H1 (cell line): ENCODE measurements around the gene DRGX. TPM values are rescaled to one million over a fixed set of nuclear protein-coding genes. Genes with fewer than 3 reads are reported as not detected.

Source experiments
- CTCF ChIA-PET: fragments of 300-600 bp; sonication (Branson Sonifier 250); formaldehyde crosslinking; loops from one replicate; lab custom pipeline; 2021; ENCODE audit not compliant: partially characterized antibody; lab: Charles Lee
- POLR2A ChIA-PET: fragments of 300-600 bp; sonication (Branson Sonifier 250); formaldehyde crosslinking; loops from one replicate; lab custom pipeline; 2021; ENCODE audit warnings: inconsistent platforms; ENCODE audit not compliant: partially characterized antibody; lab: Charles Lee
- DNase-seq, 2 experiments: peaks; one replicate each; pipeline versions ENCODE4 v3.0.0 to v3.0.0-alpha.2; 2010 to 2022; ENCODE audit warnings: low spot score in 2 of 2, low read depth in 1 of 2, mixed read lengths in 1 of 2
- FAIRE-seq: peaks from 2 replicates; lab custom pipeline; 2011; peaks lifted over from hg19 to GRCh38; lab: Jason Lieb, UNC
- H2AFZ ChIP-seq: 2 replicates; pipeline ENCODE4 v1.8.1; 2012; ENCODE audit warnings: low read length, inconsistent platforms
- H2AK5ac ChIP-seq: 2 replicates; pipeline ENCODE4 v1.6.1; 2013; ENCODE audit warnings: low read depth, low read length
- H2BK120ac ChIP-seq: replicated peaks from 2 replicates; pipeline ENCODE3; 2013; ENCODE audit warnings: low read depth, low read length, inconsistent platforms
- H2BK12ac ChIP-seq: 2 replicates; pipeline ENCODE4 v1.6.1; 2013; ENCODE audit warnings: low read depth, low read length
- H2BK15ac ChIP-seq: 2 replicates; pipeline ENCODE4 v1.6.1; 2013; ENCODE audit warnings: low read length
- H2BK20ac ChIP-seq: 2 replicates; pipeline ENCODE4 v1.6.1; 2013; ENCODE audit warnings: low read length
- H2BK5ac ChIP-seq: 2 replicates; pipeline ENCODE4 v1.6.1; 2013; ENCODE audit warnings: low read depth, low read length
- H3K14ac ChIP-seq: 2 replicates; pipeline ENCODE4 v1.6.1; 2013; ENCODE audit warnings: inconsistent platforms; ENCODE audit not compliant: insufficient read length
- H3K18ac ChIP-seq: 2 replicates; pipeline ENCODE4 v1.6.1; 2013; ENCODE audit warnings: low read length; ENCODE audit errors: extremely low read depth
- H3K23ac ChIP-seq: 2 replicates; pipeline ENCODE4 v1.6.1; 2013; ENCODE audit warnings: inconsistent platforms; ENCODE audit not compliant: insufficient read length
- H3K23me2 ChIP-seq: 2 replicates; pipeline ENCODE4 v1.6.1; 2013; ENCODE audit warnings: low read depth, low read length
- H3K27ac ChIP-seq: 2 replicates; pipeline ENCODE4 v1.6.1; 2011; ENCODE audit warnings: low read depth, low read length, inconsistent platforms
- H3K27me3 ChIP-seq, 4 experiments: replicated peaks in 1 of 4; 1 replicate in 1 of 4; 2 replicates in 3 of 4; pipeline versions ENCODE4 v1.6.1 to v1.8.1; 2011 to 2013; ENCODE audit warnings: low read length in 3 of 4, mild to moderate bottlenecking in 3 of 4, inconsistent platforms in 2 of 4, mixed read lengths in 2 of 4, moderate library complexity in 1 of 4; ENCODE audit not compliant: control insufficient read depth in 3 of 4, insufficient read depth in 3 of 4; ENCODE audit errors: extremely low read depth in 1 of 4
- H3K36me3 ChIP-seq, 4 experiments: 2 replicates each; pipeline versions ENCODE4 v1.6.1 to v1.8.1; 2011 to 2013; ENCODE audit warnings: mild to moderate bottlenecking in 4 of 4, low read length in 3 of 4, moderate library complexity in 2 of 4, control low read depth in 1 of 4, inconsistent platforms in 1 of 4; ENCODE audit not compliant: insufficient read depth in 4 of 4, control insufficient read depth in 2 of 4
- H3K4ac ChIP-seq: replicated peaks from 2 replicates; pipeline ENCODE3; 2013; ENCODE audit warnings: low read length, low read depth, mixed read lengths, inconsistent platforms; ENCODE audit not compliant: insufficient read length
- H3K4me1 ChIP-seq, 4 experiments: replicated peaks in 1 of 4; 1 replicate in 1 of 4; 2 replicates in 3 of 4; pipeline versions ENCODE4 v1.6.1 to v1.8.1; 2011 to 2013; ENCODE audit warnings: low read length in 3 of 4, inconsistent platforms in 2 of 4, mixed read lengths in 1 of 4; ENCODE audit not compliant: insufficient read depth in 4 of 4, control insufficient read depth in 3 of 4
- H3K4me2 ChIP-seq, 2 experiments: 2 replicates each; pipeline versions ENCODE4 v1.6.1 to v1.8.1; 2011 to 2013; ENCODE audit warnings: low read depth in 2 of 2, low read length in 2 of 2, control low read depth in 1 of 2, inconsistent platforms in 1 of 2, mild to moderate bottlenecking in 1 of 2; ENCODE audit not compliant: insufficient read depth in 1 of 2
- H3K4me3 ChIP-seq, 4 experiments: fragments of 200-600, 300-600 bp in 1 of 4; sonication (generic), shearing (Covaris generic), sonication (Bioruptor Twin) in 1 of 4; 2 replicates each; pipeline versions ENCODE4 v1.5.1 to v1.8.1; 2011 to 2016; ENCODE audit warnings: low read length in 4 of 4, low read depth in 3 of 4, control low read depth in 2 of 4, inconsistent platforms in 2 of 4, mild to moderate bottlenecking in 2 of 4, mixed read lengths in 1 of 4, moderate library complexity in 1 of 4; ENCODE audit not compliant: insufficient read depth in 2 of 4; ENCODE audit errors: extremely low read depth in 1 of 4
- H3K56ac ChIP-seq: replicated peaks from 2 replicates; pipeline ENCODE3; 2013; ENCODE audit warnings: low read depth, mild to moderate bottlenecking, mixed read lengths, low read length, inconsistent platforms; ENCODE audit not compliant: insufficient read length
- H3K79me1 ChIP-seq: 2 replicates; pipeline ENCODE4 v1.6.1; 2013; ENCODE audit warnings: low read depth, low read length, control low read depth
- H3K79me2 ChIP-seq, 2 experiments: 2 replicates each; pipeline versions ENCODE4 v1.6.1 to v1.8.1; 2012 to 2013; ENCODE audit warnings: low read length in 2 of 2, mild to moderate bottlenecking in 2 of 2, inconsistent platforms in 1 of 2; ENCODE audit not compliant: insufficient read depth in 2 of 2, control insufficient read depth in 1 of 2
- H3K9ac ChIP-seq, 4 experiments: replicated peaks in 1 of 4; 1 replicate in 1 of 4; 2 replicates in 3 of 4; pipeline versions ENCODE4 v1.6.1 to v1.8.1; 2011 to 2013; ENCODE audit warnings: low read depth in 3 of 4, low read length in 3 of 4, control low read depth in 2 of 4, mild to moderate bottlenecking in 2 of 4, moderate library complexity in 2 of 4, inconsistent platforms in 1 of 4; ENCODE audit errors: extremely low read depth in 1 of 4
- H3K9me3 ChIP-seq, 2 experiments: 2 replicates each; pipeline versions ENCODE4 v1.6.1 to v1.8.1; 2012 to 2013; ENCODE audit warnings: mild to moderate bottlenecking in 2 of 2, moderate library complexity in 2 of 2, control low read depth in 1 of 2, inconsistent platforms in 1 of 2, low read depth in 1 of 2, low read length in 1 of 2, mixed read lengths in 1 of 2; ENCODE audit not compliant: insufficient read depth in 2 of 2
- H4K20me1 ChIP-seq, 2 experiments: replicated peaks in 1 of 2; 2 replicates each; pipeline versions ENCODE3 to v1.8.1; 2011 to 2013; ENCODE audit warnings: inconsistent platforms in 2 of 2, low read length in 2 of 2, mild to moderate bottlenecking in 1 of 2; ENCODE audit not compliant: insufficient read depth in 2 of 2, control insufficient read depth in 1 of 2
- H4K5ac ChIP-seq: 2 replicates; pipeline ENCODE4 v1.6.1; 2013; ENCODE audit warnings: low read length, low read depth, mixed read lengths, inconsistent platforms; ENCODE audit not compliant: insufficient read length
- H4K8ac ChIP-seq: 2 replicates; pipeline ENCODE4 v1.8.0; 2013; ENCODE audit warnings: mild to moderate bottlenecking, moderate library complexity, low read length, inconsistent platforms; ENCODE audit not compliant: insufficient read depth; ENCODE audit errors: extremely low read depth
- H4K91ac ChIP-seq: replicated peaks from 2 replicates; pipeline ENCODE3; 2013; ENCODE audit warnings: low read length, mixed read lengths, inconsistent platforms; ENCODE audit not compliant: insufficient read length
- ASH2L ChIP-seq: fragments of 200-600, 300-600 bp; sonication (generic); IDR thresholded peaks from one replicate; pipeline ENCODE4 v1.7.1; 2017; ENCODE audit warnings: low read length
- BACH1 ChIP-seq: IDR thresholded peaks from 2 replicates; pipeline ENCODE4 v1.6.1; 2012; ENCODE audit warnings: low read length, improper control_type of control experiment
- CTCF ChIP-seq, 3 experiments: IDR thresholded peaks; 1 replicate in 2 of 3; 2 replicates in 1 of 3; pipeline versions ENCODE4 v1.5.1 to v1.6.1; 2011; ENCODE audit warnings: low read length in 3 of 3, mild to moderate bottlenecking in 3 of 3, inconsistent platforms in 2 of 3, low read depth in 1 of 3, moderate library complexity in 1 of 3; ENCODE audit not compliant: insufficient read depth in 1 of 3; ENCODE audit errors: control extremely low read depth in 1 of 3
- E2F6 ChIP-seq: IDR thresholded peaks from 2 replicates; pipeline ENCODE4 v1.6.1; 2012; ENCODE audit warnings: inconsistent platforms
- RFX5 ChIP-seq: IDR thresholded peaks from 2 replicates; pipeline ENCODE4 v1.6.1; 2011; ENCODE audit warnings: low read depth, low read length, improper control_type of control experiment, borderline replicate concordance
- SIN3A ChIP-seq, 2 experiments: IDR thresholded peaks in 1 of 2; conservative IDR thresholded peaks in 1 of 2; 2 replicates each; pipeline ENCODE4 v1.6.1; 2011 to 2012; ENCODE audit warnings: low read length in 2 of 2, improper control_type of control experiment in 1 of 2, low read depth in 1 of 2, mild to moderate bottlenecking in 1 of 2
- SP1 ChIP-seq: IDR thresholded peaks from 2 replicates; pipeline ENCODE4 v1.6.1; 2011; ENCODE audit warnings: low read depth, low read length
- WGBS, 2 experiments: shearing (Covaris generic) in 1 of 2; methylation state at CpG; one replicate each; pipeline versions ENCODE4 v1.1.6 to v1.1.7; 2013 to 2015; ENCODE audit warnings: low lambda C conversion rate in 2 of 2, mixed read lengths in 2 of 2, inconsistent platforms in 1 of 2, low coverage in 1 of 2, missing lambda C conversion rate in 1 of 2; ENCODE audit not compliant: insufficient replicate concordance in 2 of 2, insufficient coverage in 1 of 2, insufficient read length in 1 of 2; ENCODE audit errors: extremely low coverage in 1 of 2, missing lambda C conversion rate in 1 of 2; 5-methylcytosine and 5-hydroxymethylcytosine counted together
- polyA plus RNA-seq, 7 experiments: library from polyadenylated mRNA; depleted of rRNA in 3 of 7; stranded (reverse) in 5 of 7; unstranded in 2 of 7; fragments of >200 nt in 5 of 7; fragments of 200-250 nt in 2 of 7; gene quantifications; 1 replicate in 5 of 7; 2 replicates in 1 of 7; 4 replicates in 1 of 7; pipeline versions ENCODE4 v1.2.1 to v1.2.3, GENCODE V29; 2011 to 2013; ENCODE audit warnings: missing spikeins in 2 of 7, mixed read lengths in 2 of 7
- total RNA-seq: library from RNA; stranded (reverse); fragmentation: NEBNext Ultra II Directional; extraction: Animal tissue kit (Norgen Biotek cat#: 25700); gene quantifications from 2 replicates; pipeline ENCODE4 v1.2.1, GENCODE V29; 2021

DRGX gene
- total and polyA plus RNA-seq, 2 of the 8 experiments (the other 6 are each of a cell fraction or from before 2014, with no cell fraction given): not detected

- ChIA-PET CTCF (interaction anchor here (0.6 to 4.2 kb wide), 20 partner anchors 8 to 216 kb away, joined by 3 to 22 read pairs (median 4); partner anchors contain the start of genes DRGX and ERCC6), POLR2A (interaction anchor here (0.6 to 1.4 kb wide), 3 partner anchors 72 to 620 kb away, joined by 3 to 5 read pairs (median 4); no protein-coding TSS in a partner anchor)
- no peak overlapping the region for H2BK15ac ChIP-seq
- no peak overlapping the region for H4K8ac ChIP-seq
- H3K56ac ChIP-seq: no peak overlapping the region
- H4K91ac ChIP-seq: no peak overlapping the region
- no peak overlapping the region for H2BK20ac ChIP-seq
- no peaks in the 10 kb centered on the region for H3K79me2 ChIP-seq
- no peak overlapping the region for H3K4me3 ChIP-seq
- no peak overlapping the region for H2BK5ac ChIP-seq
- 82% methylated on average over 7 of the region's 7 CpGs; no CpG with 5 or more reads in 1 of the 2 experiments for WGBS, 2 experiments
- no peak overlapping the region for H4K5ac ChIP-seq
- peaks cover 0 to 2% (median 0%) of the 10 kb centered on the region in 4 experiments; a peak in 1 of 7 replicates for H3K4me1 ChIP-seq
- H3K4ac ChIP-seq: no peak overlapping the region
- H3K23ac ChIP-seq: no peak overlapping the region
- H3K4me2 ChIP-seq: no peak overlapping the region
- no peak overlapping the region for H3K18ac ChIP-seq
- H2BK12ac ChIP-seq: no peak overlapping the region
- no peak for FAIRE-seq
- H3K36me3 ChIP-seq: no peaks in the 10 kb centered on the region
- H3K9me3 ChIP-seq: no peaks in the 10 kb centered on the region
- H3K23me2 ChIP-seq: no peaks in the 10 kb centered on the region; the same call in 1 of the 2 replicates
- no peak overlapping the region for H2AFZ ChIP-seq
- H4K20me1 ChIP-seq: no peaks in the 10 kb centered on the region
- H2AK5ac ChIP-seq: no peak overlapping the region
- no peaks in the 10 kb centered on the region for H3K79me1 ChIP-seq
- no peak overlapping the region for H3K14ac ChIP-seq
- TF ChIP-seq ASH2L: no peak
- TF ChIP-seq SIN3A (conservative IDR thresholded peaks at IDR 0.05 in 1 of 2, IDR thresholded peaks at IDR 0.05 in 1 of 2; ENCODE audit: low read depth in 1 of 2, low read length in 2 of 2): no peak
- TF ChIP-seq SP1: no peak
- TF ChIP-seq CTCF (IDR thresholded peaks at IDR 0.05; ENCODE audit: control extremely low read depth in 1 of 3, insufficient read depth in 1 of 3, low read depth in 1 of 3, low read length in 3 of 3): no peak
- TF ChIP-seq BACH1: no peak
- TF ChIP-seq RFX5: no peak
- no peak for TF ChIP-seq E2F6
- DNase-seq: no peak
- no peak overlapping the region for H2BK120ac ChIP-seq
- no peak overlapping the region for H3K27ac ChIP-seq
- H3K9ac ChIP-seq: no peak overlapping the region
- no peaks in the 10 kb centered on the region; a peak in 1 of 7 replicates for H3K27me3 ChIP-seq
Observed at GRCh38 chr10:49323171-49323895, 72.6 kb downstream of the DRGX start.
